Ishikawa (cell line): ENCODE measurements around the gene SLC16A11.

Experiments
- CEBPB ChIP-seq: IDR thresholded peaks from 2 replicates; pipeline ENCODE4 v1.6.1; 2012
- CREB1 ChIP-seq: IDR thresholded peaks from 2 replicates; pipeline ENCODE4 v1.6.1; 2012; ENCODE audit warnings: low read depth
- EGR1 ChIP-seq: IDR thresholded peaks from 2 replicates; pipeline ENCODE4 v1.6.1; 2012
- EP300 ChIP-seq: IDR thresholded peaks from 2 replicates; pipeline ENCODE4 v1.6.1; 2012; ENCODE audit warnings: borderline replicate concordance
- FOXM1 ChIP-seq: IDR thresholded peaks from 2 replicates; pipeline ENCODE4 v1.6.1; 2012; ENCODE audit warnings: low read depth, borderline replicate concordance
- NFIC ChIP-seq: IDR thresholded peaks from 2 replicates; pipeline ENCODE4 v1.6.1; 2012
- RAD21 ChIP-seq: IDR thresholded peaks from 2 replicates; pipeline ENCODE4 v1.6.1; 2012; ENCODE audit warnings: low read depth
- TAF1 ChIP-seq: IDR thresholded peaks from 2 replicates; pipeline ENCODE4 v1.6.1; 2012; ENCODE audit warnings: low read depth, mild to moderate bottlenecking
- TCF12 ChIP-seq: IDR thresholded peaks from 2 replicates; pipeline ENCODE4 v1.6.1; 2012; ENCODE audit warnings: low read depth
- TEAD4 ChIP-seq: IDR thresholded peaks from 2 replicates; pipeline ENCODE4 v1.6.1; 2012
- YY1 ChIP-seq: IDR thresholded peaks from 2 replicates; pipeline ENCODE4 v1.6.1; 2012; ENCODE audit warnings: low read depth
- ZBTB7A ChIP-seq: IDR thresholded peaks from 2 replicates; pipeline ENCODE4 v1.6.1; 2012; ENCODE audit warnings: low read depth
- TF ChIP-seq, protein P1 (sequence below): IDR thresholded peaks from 2 replicates; pipeline ENCODE4 v1.6.1; 2012; ENCODE audit warnings: low read depth, mild to moderate bottlenecking
- TF ChIP-seq, protein P2 (sequence below): IDR thresholded peaks from 2 replicates; pipeline ENCODE4 v1.6.1; 2012

DNA sequence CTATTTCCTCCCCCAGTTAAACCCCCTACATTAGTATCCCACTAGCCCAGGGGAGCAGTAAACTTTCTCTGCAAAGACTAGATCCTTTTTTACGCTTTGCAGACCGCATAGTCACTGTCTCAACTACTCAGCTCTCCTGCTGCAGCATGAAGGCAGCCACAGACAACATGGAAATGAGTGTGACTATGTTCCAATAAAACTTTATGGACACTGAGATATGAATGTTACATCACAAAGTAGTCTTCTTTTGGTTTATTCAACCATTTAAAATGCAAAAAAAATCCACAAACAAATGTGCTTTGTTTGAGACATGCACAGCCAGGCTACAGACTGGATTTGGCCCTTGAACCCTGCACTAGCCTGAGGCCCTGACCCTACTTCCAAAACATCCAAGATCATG, 33.4 kb downstream of the SLC16A11 start:
- no peak for TF ChIP-seq TAF1
- no peak for TF ChIP-seq RAD21
- no peak for TF ChIP-seq FOXM1
- no peak for TF ChIP-seq TEAD4
- TF ChIP-seq, protein P1, sequence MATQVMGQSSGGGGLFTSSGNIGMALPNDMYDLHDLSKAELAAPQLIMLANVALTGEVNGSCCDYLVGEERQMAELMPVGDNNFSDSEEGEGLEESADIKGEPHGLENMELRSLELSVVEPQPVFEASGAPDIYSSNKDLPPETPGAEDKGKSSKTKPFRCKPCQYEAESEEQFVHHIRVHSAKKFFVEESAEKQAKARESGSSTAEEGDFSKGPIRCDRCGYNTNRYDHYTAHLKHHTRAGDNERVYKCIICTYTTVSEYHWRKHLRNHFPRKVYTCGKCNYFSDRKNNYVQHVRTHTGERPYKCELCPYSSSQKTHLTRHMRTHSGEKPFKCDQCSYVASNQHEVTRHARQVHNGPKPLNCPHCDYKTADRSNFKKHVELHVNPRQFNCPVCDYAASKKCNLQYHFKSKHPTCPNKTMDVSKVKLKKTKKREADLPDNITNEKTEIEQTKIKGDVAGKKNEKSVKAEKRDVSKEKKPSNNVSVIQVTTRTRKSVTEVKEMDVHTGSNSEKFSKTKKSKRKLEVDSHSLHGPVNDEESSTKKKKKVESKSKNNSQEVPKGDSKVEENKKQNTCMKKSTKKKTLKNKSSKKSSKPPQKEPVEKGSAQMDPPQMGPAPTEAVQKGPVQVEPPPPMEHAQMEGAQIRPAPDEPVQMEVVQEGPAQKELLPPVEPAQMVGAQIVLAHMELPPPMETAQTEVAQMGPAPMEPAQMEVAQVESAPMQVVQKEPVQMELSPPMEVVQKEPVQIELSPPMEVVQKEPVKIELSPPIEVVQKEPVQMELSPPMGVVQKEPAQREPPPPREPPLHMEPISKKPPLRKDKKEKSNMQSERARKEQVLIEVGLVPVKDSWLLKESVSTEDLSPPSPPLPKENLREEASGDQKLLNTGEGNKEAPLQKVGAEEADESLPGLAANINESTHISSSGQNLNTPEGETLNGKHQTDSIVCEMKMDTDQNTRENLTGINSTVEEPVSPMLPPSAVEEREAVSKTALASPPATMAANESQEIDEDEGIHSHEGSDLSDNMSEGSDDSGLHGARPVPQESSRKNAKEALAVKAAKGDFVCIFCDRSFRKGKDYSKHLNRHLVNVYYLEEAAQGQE: no peak
- TF ChIP-seq EP300: no peak
- no peak for TF ChIP-seq NFIC
- no peak for TF ChIP-seq CREB1
- TF ChIP-seq TCF12: no peak
- no peak for TF ChIP-seq YY1
- TF ChIP-seq ZBTB7A: no peak
- TF ChIP-seq EGR1: no peak
- TF ChIP-seq, protein P2, sequence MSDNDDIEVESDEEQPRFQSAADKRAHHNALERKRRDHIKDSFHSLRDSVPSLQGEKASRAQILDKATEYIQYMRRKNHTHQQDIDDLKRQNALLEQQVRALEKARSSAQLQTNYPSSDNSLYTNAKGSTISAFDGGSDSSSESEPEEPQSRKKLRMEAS: no peak
- no peak for TF ChIP-seq CEBPB
